ENCODE measurements around the gene OR13C8. TPM values are rescaled to one million over a fixed set of nuclear protein-coding genes. Genes with fewer than 3 reads are reported as not detected.

The OR13C8 gene, protein sequence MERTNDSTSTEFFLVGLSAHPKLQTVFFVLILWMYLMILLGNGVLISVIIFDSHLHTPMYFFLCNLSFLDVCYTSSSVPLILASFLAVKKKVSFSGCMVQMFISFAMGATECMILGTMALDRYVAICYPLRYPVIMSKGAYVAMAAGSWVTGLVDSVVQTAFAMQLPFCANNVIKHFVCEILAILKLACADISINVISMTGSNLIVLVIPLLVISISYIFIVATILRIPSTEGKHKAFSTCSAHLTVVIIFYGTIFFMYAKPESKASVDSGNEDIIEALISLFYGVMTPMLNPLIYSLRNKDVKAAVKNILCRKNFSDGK
- total RNA-seq (2022; extraction: Qiagen RNA extraction; ENCODE audit: low read depth) = not detected in 5 replicates

DNA sequence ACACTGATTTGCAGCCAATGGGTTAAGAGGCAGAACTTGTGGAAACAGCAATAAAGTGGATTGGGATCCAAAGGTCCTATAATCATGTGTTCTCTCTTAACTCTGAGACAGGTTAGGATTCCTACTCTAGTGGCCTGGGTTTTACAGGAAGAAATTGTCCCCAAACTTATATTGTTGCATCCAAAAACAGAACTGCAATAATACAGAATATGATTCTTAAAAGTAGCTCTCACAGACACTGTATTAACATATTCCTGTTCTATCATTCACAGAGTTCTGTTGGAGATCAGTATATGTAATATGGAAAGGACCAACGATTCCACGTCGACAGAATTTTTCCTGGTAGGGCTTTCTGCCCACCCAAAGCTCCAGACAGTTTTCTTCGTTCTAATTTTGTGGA is at the start of gene OR13C8:
Gene OR13C8 (plus strand): TSS at position 301 of the 400 bp plus-strand sequence. CDS start 0 bp downstream, at position 301.

DNA sequence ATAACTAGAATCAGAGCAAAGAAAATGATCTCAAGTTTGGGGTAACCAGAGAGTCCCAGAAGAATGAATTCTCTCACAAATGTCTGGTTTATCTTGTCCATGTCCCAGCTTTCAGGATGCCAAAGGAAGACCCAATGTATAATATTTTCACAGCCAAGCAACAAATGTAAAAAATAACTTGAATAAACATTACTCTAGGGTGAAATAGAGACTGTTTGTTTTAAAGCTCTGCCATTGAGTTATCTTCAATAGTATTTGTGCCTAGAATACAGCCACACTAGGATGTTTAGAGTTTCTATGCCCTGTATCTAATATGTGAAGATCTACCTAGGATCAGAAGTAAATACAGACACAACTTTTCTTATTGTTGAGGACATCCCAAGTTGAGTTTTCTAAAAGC is 41.9 kb upstream of the OR13C8 start, which contains the start of gene OR13C4:
Gene OR13C4 (minus strand): TSS at position 101 of the 400 bp plus-strand sequence. CDS start 0 bp downstream, at position 101.

DNA sequence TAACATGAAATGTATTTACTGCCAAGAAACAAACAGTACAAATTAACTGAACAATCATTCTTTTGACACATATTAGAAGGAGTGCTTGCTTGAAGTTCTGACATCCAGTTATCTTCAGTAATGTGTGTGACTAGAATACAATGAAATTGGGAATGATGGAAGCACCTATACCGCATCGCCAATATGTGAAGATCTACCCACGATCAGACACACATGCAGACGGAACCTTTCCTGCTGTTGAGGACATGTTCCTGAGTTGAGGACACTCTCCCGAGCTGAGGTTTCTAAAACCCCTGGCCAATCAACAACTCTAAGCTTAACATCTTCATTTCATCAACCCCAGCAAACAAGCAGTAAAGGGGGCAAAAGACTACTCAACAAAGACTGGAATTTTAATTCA is 32.2 kb upstream of the OR13C8 start, which contains the start of gene OR13C3:
Gene OR13C3 (minus strand): TSS at position 101 of the 400 bp plus-strand sequence. CDS start 133 bp downstream, outside the sequence.

DNA sequence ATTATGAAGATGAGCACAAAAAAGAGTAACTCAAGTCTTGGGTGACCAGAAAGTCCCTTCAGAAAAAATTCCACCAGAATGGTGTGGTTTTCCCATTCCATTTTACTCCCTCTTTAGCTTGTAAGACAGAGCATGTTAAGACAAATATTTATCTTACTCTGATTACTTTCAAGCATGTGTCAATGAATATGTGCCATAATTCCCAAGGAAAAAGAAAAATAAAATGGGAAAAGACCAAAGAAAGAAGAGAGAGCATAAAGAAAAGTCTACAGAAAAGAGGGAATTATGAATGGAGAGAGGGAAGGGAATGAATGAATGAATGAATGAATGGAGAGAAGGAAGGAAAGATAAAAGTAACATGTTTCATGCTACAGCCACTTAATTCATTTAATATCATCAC is 30.3 kb downstream of the OR13C8 start, which contains the start of gene OR13C5:
Gene OR13C5 (minus strand): TSS at position 101 of the 400 bp plus-strand sequence. CDS start 0 bp downstream, at position 101.

DNA sequence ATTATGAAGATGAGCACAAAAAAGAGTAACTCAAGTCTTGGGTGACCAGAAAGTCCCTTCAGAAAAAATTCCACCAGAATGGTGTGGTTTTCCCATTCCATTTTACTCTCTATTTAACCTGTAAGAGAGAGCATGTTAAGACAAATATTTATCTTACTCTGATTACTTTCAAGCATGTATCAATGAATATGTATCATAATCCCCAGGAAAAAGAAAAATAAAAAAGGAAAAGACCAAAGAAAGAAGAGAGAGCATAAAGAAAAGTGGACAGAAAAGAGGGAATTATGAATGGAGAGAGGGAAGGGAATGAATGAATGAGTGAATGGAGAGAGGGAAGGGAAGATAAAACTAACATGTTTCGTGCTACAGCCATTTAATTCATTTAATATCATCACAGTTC is 36.6 kb downstream of the OR13C8 start, which contains the start of gene OR13C2:
Gene OR13C2 (minus strand): TSS at position 101 of the 400 bp plus-strand sequence. CDS start 0 bp downstream, at position 101.

DNA sequence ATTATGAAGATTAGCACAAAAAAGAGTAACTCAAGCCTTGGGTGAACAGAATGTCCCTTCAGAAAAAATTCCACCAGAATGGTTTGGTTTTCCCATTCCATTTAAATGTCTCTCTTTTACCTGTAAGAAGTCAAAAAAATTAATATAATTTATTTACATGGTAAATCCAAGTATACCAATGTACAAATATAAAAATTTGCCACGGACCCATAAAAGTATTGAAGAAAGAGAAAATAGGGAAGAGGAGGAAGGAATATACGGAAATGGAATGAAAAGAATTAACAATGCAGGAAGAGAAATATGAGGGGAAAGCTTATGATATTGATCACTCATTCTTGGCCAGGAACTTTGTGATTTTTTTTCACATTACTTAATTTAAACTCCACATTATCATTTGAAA is 49.1 kb downstream of the OR13C8 start, which contains the start of gene OR13C9:
Gene OR13C9 (minus strand): TSS at position 101 of the 400 bp plus-strand sequence. CDS start 0 bp downstream, at position 101.

Other genes starting within 250 kb of the OR13C8 start
- gene OR13F1, start 64.9 kb upstream of the OR13C8 start, total RNA-seq (2022; extraction: Qiagen RNA extraction; ENCODE audit: low read depth) = not detected in 5 replicates
- not detected in 5 replicates for gene OR13C4, start 42.0 kb upstream of the OR13C8 start, total RNA-seq (2022; extraction: Qiagen RNA extraction; ENCODE audit: low read depth)
- gene OR13C3, start 32.3 kb upstream of the OR13C8 start, total RNA-seq (2022; extraction: Qiagen RNA extraction; ENCODE audit: low read depth) = not detected in 5 replicates
- not detected in 5 replicates for gene OR13C5, start 30.2 kb downstream of the OR13C8 start, total RNA-seq (2022; extraction: Qiagen RNA extraction; ENCODE audit: low read depth)
- not detected in 5 replicates for gene OR13C2, start 36.5 kb downstream of the OR13C8 start, total RNA-seq (2022; extraction: Qiagen RNA extraction; ENCODE audit: low read depth)
- gene OR13C9, start 49.0 kb downstream of the OR13C8 start, total RNA-seq (2022; extraction: Qiagen RNA extraction; ENCODE audit: low read depth) = not detected in 5 replicates
- gene OR13D1, start 125.3 kb downstream of the OR13C8 start, total RNA-seq (2022; extraction: Qiagen RNA extraction; ENCODE audit: low read depth) = not detected in 5 replicates
- 6.5 to 15.4 TPM (median 13.4 TPM) in 5 replicates for gene NIPSNAP3A, start 178.5 kb downstream of the OR13C8 start, total RNA-seq (2022; extraction: Qiagen RNA extraction; ENCODE audit: low read depth)
- gene NIPSNAP3B, start 195.0 kb downstream of the OR13C8 start, total RNA-seq (2022; extraction: Qiagen RNA extraction; ENCODE audit: low read depth) = 0.24 to 0.74 TPM (median 0.73 TPM) in 5 replicates